IgD-negative memory B cell (primary cell): Measurements from ENCODE around the gene ACR. TPM values are rescaled to one million over a fixed set of nuclear protein-coding genes. Genes with fewer than 3 reads are reported as not detected.

Experiments
- polyA plus RNA-seq: library from polyadenylated mRNA; unstranded; fragments of 300-500 nt; fragmentation: Illumina TruSeq; gene quantifications from one replicate; pipeline ENCODE4 v1.2.3, GENCODE V29; 2021

Gene ACR
- polyA plus RNA-seq, 1 donor from 2014 or later, result not detected

Other genes with a start within 250 kb of the ACR start
- 26.4 TPM for gene LMF2, start 230.5 kb upstream of the ACR start, polyA plus RNA-seq
- 39.4 TPM for gene NCAPH2, start 230.0 kb upstream of the ACR start, polyA plus RNA-seq
- gene SCO2, start 212.6 kb upstream of the ACR start, polyA plus RNA-seq, result 11.8 TPM
- gene TYMP, start 208.2 kb upstream of the ACR start, polyA plus RNA-seq, result 56.8 TPM
- 4.7 TPM for gene KLHDC7B, start 192.3 kb upstream of the ACR start, polyA plus RNA-seq
- gene SYCE3, start 175.3 kb upstream of the ACR start, polyA plus RNA-seq, result not detected
- gene CPT1B, start 159.8 kb upstream of the ACR start, polyA plus RNA-seq, result 1.6 TPM
- gene CHKB, start 155.4 kb upstream of the ACR start, polyA plus RNA-seq, result 38.6 TPM
- not detected for gene MAPK8IP2, start 137.4 kb upstream of the ACR start, polyA plus RNA-seq
- gene ARSA, start 110.1 kb upstream of the ACR start, polyA plus RNA-seq, result 11.5 TPM
- not detected for gene SHANK3, start 65.4 kb upstream of the ACR start, polyA plus RNA-seq
- gene RABL2B, start 45.4 kb downstream of the ACR start, polyA plus RNA-seq, result 25.0 TPM